Endothelial cell of umbilical vein (primary cell): ENCODE measurements around the gene EIF2D. TPM values are rescaled to one million over a fixed set of nuclear protein-coding genes. Genes with fewer than 3 reads are reported as not detected.

ENCODE experiments used
- BruUV-seq: library from RNA; stranded (reverse); fragments of 400-500 nt; replicated peaks from 2 replicates; lab custom pipeline; 2021; lab: Mats Ljungman, UMichigan
- CTCF ChIA-PET: fragments of 300-600, 350-600 bp; sonication (Branson Sonifier 250); formaldehyde crosslinking; loops from one replicate; lab custom pipeline; 2021; ENCODE audit warnings: antibody characterized with exemption, inconsistent platforms; lab: Charles Lee
- POLR2A ChIA-PET: fragments of 300-600, 350-600 bp; sonication (Branson Sonifier 250); formaldehyde crosslinking; loops from one replicate; lab custom pipeline; 2021; ENCODE audit warnings: antibody characterized with exemption, inconsistent platforms; lab: Charles Lee
- DNase-seq: peaks from one replicate; pipeline ENCODE4 v3.0.0-alpha.2; 2011; ENCODE audit warnings: low read depth, low spot score
- FAIRE-seq: peaks from 2 replicates; lab custom pipeline; 2011; peaks lifted over from hg19 to GRCh38; lab: Jason Lieb, UNC
- H2AFZ ChIP-seq: 2 replicates; pipeline ENCODE4 v1.6.0; 2012; ENCODE audit warnings: low read depth, low read length, control low read depth, inconsistent platforms
- H3K27ac ChIP-seq: 2 replicates; pipeline ENCODE4 v1.5.1; 2011; ENCODE audit warnings: low read depth, mild to moderate bottlenecking, control low read depth, low read length, moderate library complexity; ENCODE audit not compliant: insufficient read depth
- H3K27me3 ChIP-seq, 2 experiments: 2 replicates each; pipeline versions ENCODE4 v1.6.0 to v1.6.1; 2011; ENCODE audit warnings: low read length in 2 of 2, mixed read lengths in 1 of 2; ENCODE audit not compliant: control insufficient read depth in 2 of 2, insufficient read depth in 2 of 2
- H3K36me3 ChIP-seq, 2 experiments: 2 replicates in 1 of 2; 3 replicates in 1 of 2; pipeline ENCODE4 v1.5.1; 2011; ENCODE audit warnings: low read length in 2 of 2, mild to moderate bottlenecking in 1 of 2, moderate library complexity in 1 of 2; ENCODE audit not compliant: control insufficient read depth in 2 of 2, insufficient read depth in 2 of 2; ENCODE audit errors: extremely low read depth in 1 of 2
- H3K4me1 ChIP-seq: 3 replicates; pipeline ENCODE4 v1.5.1; 2011; ENCODE audit warnings: mild to moderate bottlenecking, low read length; ENCODE audit not compliant: control insufficient read depth, insufficient read depth; ENCODE audit errors: extremely low read depth
- H3K4me2 ChIP-seq: 2 replicates; pipeline ENCODE4 v1.6.1; 2011; ENCODE audit warnings: low read length, control low read depth, mixed read lengths; ENCODE audit not compliant: insufficient read depth
- H3K4me3 ChIP-seq, 3 experiments: fragments of 200-600 bp in 1 of 3; sonication (generic), shearing (Covaris generic) in 1 of 3; replicated peaks in 1 of 3; 2 replicates each; pipeline ENCODE4 v1.5.1; 2011 to 2016; ENCODE audit warnings: control low read depth in 3 of 3, low read length in 3 of 3, mild to moderate bottlenecking in 2 of 3, inconsistent platforms in 1 of 3, low read depth in 1 of 3, moderate library complexity in 1 of 3; ENCODE audit not compliant: insufficient read depth in 1 of 3
- H3K79me2 ChIP-seq: 2 replicates; pipeline ENCODE4 v1.6.0; 2012; ENCODE audit warnings: low read length, inconsistent platforms; ENCODE audit not compliant: control insufficient read depth, insufficient read depth
- H3K9ac ChIP-seq: replicated peaks from 2 replicates; pipeline ENCODE3; 2011; ENCODE audit warnings: low read length, control low read depth; ENCODE audit not compliant: insufficient read depth; ENCODE audit errors: extremely low read depth
- H3K9me1 ChIP-seq: replicated peaks from 3 replicates; pipeline ENCODE4 v1.6.0; 2011; ENCODE audit warnings: mild to moderate bottlenecking, low read length; ENCODE audit not compliant: control insufficient read depth, insufficient read depth; ENCODE audit errors: extremely low read depth
- H3K9me3 ChIP-seq: replicated peaks from 2 replicates; pipeline ENCODE4 v1.5.1; 2012; ENCODE audit warnings: low read length, inconsistent platforms; ENCODE audit not compliant: control insufficient read depth, insufficient read depth
- H4K20me1 ChIP-seq: replicated peaks from 2 replicates; pipeline ENCODE3; 2011; ENCODE audit warnings: mild to moderate bottlenecking, low read length; ENCODE audit not compliant: control insufficient read depth, insufficient read depth; ENCODE audit errors: extremely low read depth
- EZH2 ChIP-seq: IDR thresholded peaks from 2 replicates; pipeline ENCODE4 v1.6.1; 2012; ENCODE audit warnings: borderline replicate concordance, low read depth, mild to moderate bottlenecking, moderate library complexity, low read length, inconsistent platforms; ENCODE audit not compliant: severe bottlenecking
- JUN ChIP-seq: IDR thresholded peaks from 2 replicates; pipeline ENCODE4 v1.6.1; 2011; ENCODE audit warnings: borderline replicate concordance, low read depth; ENCODE audit not compliant: insufficient read length, insufficient read depth
- POLR2AphosphoS5 ChIP-seq: IDR thresholded peaks from 2 replicates; pipeline ENCODE4 v1.6.1; 2012; ENCODE audit warnings: low read depth, mild to moderate bottlenecking, control low read depth, low read length, moderate library complexity; ENCODE audit not compliant: insufficient read depth
- dilution Hi-C: fragments of 300-500 bp; cut with MboI; formaldehyde crosslinking; loops from one replicate; pipeline ENCODE4 v1.15.0; 2019; ENCODE audit warnings: low sequenced_read_pairs; ENCODE audit not compliant: extremely low pct_ligation_motif_present
- intact Hi-C: fragments of 100-400 bp; cut with micrococcal nuclease; formaldehyde crosslinking; loops from one replicate; pipeline ENCODE4 v1.10.0; 2022
- polyA plus RNA-seq, 4 experiments: library from polyadenylated mRNA; depleted of rRNA in 3 of 4; stranded (reverse) in 3 of 4; unstranded in 1 of 4; fragments of >200 nt; gene quantifications; 2 replicates each; pipeline versions ENCODE4 v1.2.1 to v1.2.3, GENCODE V29; 2011 to 2012; ENCODE audit warnings: missing spikeins in 1 of 4
- total RNA-seq: library from RNA; stranded (reverse); gene quantifications from 2 replicates; pipeline ENCODE4 v1.2.3, GENCODE V29; 2021
- TF ChIP-seq, protein P1 (sequence below): IDR thresholded peaks from 2 replicates; pipeline ENCODE4 v1.6.1; 2011; ENCODE audit not compliant: insufficient read depth, insufficient read length
- TF ChIP-seq, protein P2 (sequence below), 2 donors: IDR thresholded peaks; 1 replicate in 1 of 2; 2 replicates in 1 of 2; pipeline ENCODE4 v1.5.1; 2011; ENCODE audit warnings: low read length in 2 of 2, mild to moderate bottlenecking in 2 of 2, moderate library complexity in 2 of 2, control low read depth in 1 of 2, inconsistent platforms in 1 of 2, low read depth in 1 of 2; ENCODE audit not compliant: insufficient read depth in 1 of 2; ENCODE audit errors: extremely low read depth in 1 of 2

EIF2D gene
- total and polyA plus RNA-seq, 2 donors (not counting 3 experiments of a cell fraction or from before 2014, with no cell fraction given) = 48.0 to 54.1 TPM

DNA sequence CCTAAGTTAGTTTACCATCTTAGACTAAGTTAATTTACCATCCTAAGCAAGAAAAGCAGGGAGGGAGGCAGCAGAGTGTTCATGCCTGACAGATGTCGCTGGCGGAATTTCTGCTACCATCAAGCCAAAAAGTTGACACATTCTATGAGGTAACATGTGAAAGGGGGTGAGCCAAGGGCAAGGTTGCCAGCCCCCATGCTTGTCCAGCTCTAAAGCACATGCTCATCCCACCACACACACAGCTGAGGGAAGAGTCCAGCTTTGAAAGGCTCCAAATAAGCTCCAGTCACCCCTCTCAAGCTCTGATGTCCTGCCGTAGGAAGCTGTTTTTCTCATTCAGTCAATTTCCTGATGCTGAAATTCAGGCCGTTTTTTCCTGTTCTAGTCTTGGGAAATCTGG is 46.3 kb downstream of the EIF2D start:
- H3K9me1 ChIP-seq = no peaks in the 10 kb centered on the region
- FAIRE-seq (no peak), DNase-seq (no peak)
- dilution Hi-C loops (no loop called here), intact Hi-C loops (no loop called here)
- H3K4me2 ChIP-seq = no peak overlapping the region
- no peaks in the 10 kb centered on the region for H3K79me2 ChIP-seq
- H3K9ac ChIP-seq = no peak overlapping the region
- no peaks in the 10 kb centered on the region for H4K20me1 ChIP-seq
- no peak overlapping the region for H3K4me3 ChIP-seq
- H2AFZ ChIP-seq = no peak overlapping the region
- ChIA-PET POLR2A (no interaction called here), CTCF (interaction anchor here (0.9 to 4.6 kb wide), 3 partner anchors 9 to 21 kb away, joined by 4 to 24 read pairs (median 11); no protein-coding TSS in a partner anchor)
- no TSS peak for BruUV-seq
- no peaks in the 10 kb centered on the region for H3K36me3 ChIP-seq
- H3K9me3 ChIP-seq = no peaks in the 10 kb centered on the region
- peaks cover 5% of the 10 kb centered on the region for H3K4me1 ChIP-seq
- H3K27ac ChIP-seq = no peak overlapping the region
- peaks cover 7 to 12% of the 10 kb centered on the region in 2 experiments for H3K27me3 ChIP-seq
- TF ChIP-seq JUN (no peak), POLR2AphosphoS5 (no peak), EZH2 (no peak)
- TF ChIP-seq, protein P1, sequence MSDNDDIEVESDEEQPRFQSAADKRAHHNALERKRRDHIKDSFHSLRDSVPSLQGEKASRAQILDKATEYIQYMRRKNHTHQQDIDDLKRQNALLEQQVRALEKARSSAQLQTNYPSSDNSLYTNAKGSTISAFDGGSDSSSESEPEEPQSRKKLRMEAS = no peak
- TF ChIP-seq, protein P2, sequence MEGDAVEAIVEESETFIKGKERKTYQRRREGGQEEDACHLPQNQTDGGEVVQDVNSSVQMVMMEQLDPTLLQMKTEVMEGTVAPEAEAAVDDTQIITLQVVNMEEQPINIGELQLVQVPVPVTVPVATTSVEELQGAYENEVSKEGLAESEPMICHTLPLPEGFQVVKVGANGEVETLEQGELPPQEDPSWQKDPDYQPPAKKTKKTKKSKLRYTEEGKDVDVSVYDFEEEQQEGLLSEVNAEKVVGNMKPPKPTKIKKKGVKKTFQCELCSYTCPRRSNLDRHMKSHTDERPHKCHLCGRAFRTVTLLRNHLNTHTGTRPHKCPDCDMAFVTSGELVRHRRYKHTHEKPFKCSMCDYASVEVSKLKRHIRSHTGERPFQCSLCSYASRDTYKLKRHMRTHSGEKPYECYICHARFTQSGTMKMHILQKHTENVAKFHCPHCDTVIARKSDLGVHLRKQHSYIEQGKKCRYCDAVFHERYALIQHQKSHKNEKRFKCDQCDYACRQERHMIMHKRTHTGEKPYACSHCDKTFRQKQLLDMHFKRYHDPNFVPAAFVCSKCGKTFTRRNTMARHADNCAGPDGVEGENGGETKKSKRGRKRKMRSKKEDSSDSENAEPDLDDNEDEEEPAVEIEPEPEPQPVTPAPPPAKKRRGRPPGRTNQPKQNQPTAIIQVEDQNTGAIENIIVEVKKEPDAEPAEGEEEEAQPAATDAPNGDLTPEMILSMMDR (IDR thresholded peaks at IDR 0.05; ENCODE audit: extremely low read depth in 1 of 2, insufficient read depth in 1 of 2, low read depth in 1 of 2, low read length in 2 of 2) = no peak
